Mucosa of rectum (tissue), 2 donors: Measurements from ENCODE around the gene PBX4.
A peak's percentile ranks its signal among the peaks of the same experiment; 100 is the strongest.
"Not testable (repeated sequence)": the region's sequence is repeated elsewhere in the genome, so short reads cannot be mapped to it uniquely, and the experiment has no call there.

Experiments
- H3K27ac ChIP-seq, 2 donors: one replicate each; pipeline ENCODE4 v1.7.0; 2013; ENCODE audit warnings: inconsistent platforms in 2 of 2, low read depth in 2 of 2, low read length in 2 of 2
- H3K27me3 ChIP-seq, 2 donors: one replicate each; pipeline ENCODE4 v1.7.0; 2013; ENCODE audit warnings: low read length in 2 of 2; ENCODE audit not compliant: control insufficient read depth in 2 of 2, insufficient read depth in 2 of 2
- H3K36me3 ChIP-seq, 2 donors: one replicate each; pipeline ENCODE4 v1.7.0; 2013; ENCODE audit warnings: low read length in 2 of 2; ENCODE audit not compliant: control insufficient read depth in 2 of 2, insufficient read depth in 2 of 2
- H3K4me1 ChIP-seq, 2 donors: one replicate each; pipeline ENCODE4 v1.7.0; 2013; ENCODE audit warnings: low read length in 2 of 2, mild to moderate bottlenecking in 1 of 2; ENCODE audit not compliant: control insufficient read depth in 2 of 2, insufficient read depth in 2 of 2
- H3K4me3 ChIP-seq, 2 donors: one replicate each; pipeline ENCODE4 v1.7.0; 2013; ENCODE audit warnings: low read length in 2 of 2
- H3K9ac ChIP-seq, 2 donors: one replicate each; pipeline ENCODE4 v1.7.0; 2013; ENCODE audit warnings: low read length in 2 of 2, low read depth in 1 of 2, mild to moderate bottlenecking in 1 of 2
- H3K9me3 ChIP-seq, 2 donors: one replicate each; pipeline ENCODE4 v1.7.0; 2013; ENCODE audit warnings: low read length in 2 of 2; ENCODE audit not compliant: control insufficient read depth in 2 of 2
- donor health status: healthy.
- donor health status: Normal muscosa, but diverticular disease.

The PBX4 gene

GRCh38 chr19:19606021-19606420 is 12.5 kb downstream of the PBX4 start:
- Histone ChIP-seq H3K4me3 (no peak overlapping the region), H3K9ac (peak overlapping the region; percentile 39 to 52), H3K27ac (peak overlapping the region; percentile 83 to 84), H3K27me3 (no peaks in the 10 kb centered on the region), H3K36me3 (no peaks in the 10 kb centered on the region), H3K9me3 (no peaks in the 10 kb centered on the region), H3K4me1 (peaks cover 20 to 29% of the 10 kb centered on the region in 2 donors)

- Histone ChIP-seq H3K27me3 (no peaks in the 10 kb centered on the region), H3K27ac (peak overlapping the region; percentile 39 to 68), H3K4me1 (peaks cover 20 to 29% of the 10 kb centered on the region in 2 donors), H3K36me3 (no peaks in the 10 kb centered on the region), H3K9ac (peak overlapping the region in 1 of 2 donors; percentile 38), H3K9me3 (no peaks in the 10 kb centered on the region), H3K4me3 (no peak overlapping the region)
Measured at GRCh38 chr19:19602713-19603324, 15.7 kb downstream of the PBX4 start.

GRCh38 chr19:19602136-19602712 is 16.3 kb downstream of the PBX4 start:
- Histone ChIP-seq H3K27me3 (no peaks in the 10 kb centered on the region), H3K9me3 (no peaks in the 10 kb centered on the region), H3K9ac (peak overlapping the region in 1 of 2 donors; percentile 38), H3K27ac (peak overlapping the region; percentile 39 to 68), H3K4me3 (no peak overlapping the region), H3K36me3 (no peaks in the 10 kb centered on the region), H3K4me1 (peaks cover 20 to 29% of the 10 kb centered on the region in 2 donors)

- Histone ChIP-seq H3K4me3 (no peak overlapping the region), H3K9ac (no peak overlapping the region), H3K9me3 (no peaks in the 10 kb centered on the region), H3K27ac (no peak overlapping the region), H3K36me3 (no peaks in the 10 kb centered on the region), H3K4me1 (peaks cover 13 to 21% of the 10 kb centered on the region in 2 donors), H3K27me3 (no peaks in the 10 kb centered on the region)
Measured at GRCh38 chr19:19600793-19601330, 17.6 kb downstream of the PBX4 start.

GRCh38 chr19:19598728-19599451 is 19.6 kb downstream of the PBX4 start:
- H3K27me3 ChIP-seq, H3K9ac ChIP-seq, H3K9me3 ChIP-seq, H3K36me3 ChIP-seq: not testable (repeated sequence)
- Histone ChIP-seq H3K4me3 (peak overlapping the region in 1 of 2 donors; percentile 26), H3K4me1 (peaks cover 15 to 22% of the 10 kb centered on the region in 2 donors), H3K27ac (peak overlapping the region; percentile 39 to 65)

- Histone ChIP-seq H3K9ac (peak overlapping the region in 1 of 2 donors; percentile 26), H3K9me3 (no peaks in the 10 kb centered on the region), H3K4me1 (peaks cover 15 to 18% of the 10 kb centered on the region in 2 donors), H3K36me3 (no peaks in the 10 kb centered on the region), H3K27me3 (no peaks in the 10 kb centered on the region), H3K27ac (peak overlapping the region; percentile 45 to 74), H3K4me3 (no peak overlapping the region)
Measured at GRCh38 chr19:19597809-19598306, 20.6 kb downstream of the PBX4 start.

GRCh38 chr19:19595171-19595701 is 23.3 kb downstream of the PBX4 start:
- H3K27ac ChIP-seq: peak overlapping the region in 1 of 2 donors; percentile 17
- H3K9ac ChIP-seq: no peak overlapping the region
- no peaks in the 10 kb centered on the region for H3K27me3 ChIP-seq

GRCh38 chr19:19594381-19594780 is 24.1 kb downstream of the PBX4 start:
- H3K27ac ChIP-seq: no peak overlapping the region
- H3K36me3 ChIP-seq: no peaks in the 10 kb centered on the region
- H3K4me1 ChIP-seq: peaks cover 6 to 7% of the 10 kb centered on the region in 2 donors
- H3K27me3 ChIP-seq: no peaks in the 10 kb centered on the region
- H3K4me3 ChIP-seq: no peak overlapping the region
- no peak overlapping the region for H3K9ac ChIP-seq
- H3K9me3 ChIP-seq: no peaks in the 10 kb centered on the region

More at GRCh38 chr19:19595171-19595701, 23.3 kb downstream of the PBX4 start:
- Histone ChIP-seq H3K4me1 (peaks cover 6 to 7% of the 10 kb centered on the region in 2 donors), H3K4me3 (no peak overlapping the region), H3K9me3 (no peaks in the 10 kb centered on the region), H3K36me3 (no peaks in the 10 kb centered on the region)

GRCh38 chr19:19592690-19593089 is 25.8 kb downstream of the PBX4 start:
- no peak overlapping the region for H3K4me3 ChIP-seq
- H3K4me1 ChIP-seq: peaks cover 6 to 7% of the 10 kb centered on the region in 2 donors
- no peak overlapping the region for H3K27ac ChIP-seq
- H3K27me3 ChIP-seq: no peaks in the 10 kb centered on the region
- no peaks in the 10 kb centered on the region for H3K9me3 ChIP-seq
- no peak overlapping the region for H3K9ac ChIP-seq
- no peaks in the 10 kb centered on the region for H3K36me3 ChIP-seq
